Testis (tissue), 2 donors: ENCODE results near the gene PAWR.

Source experiments
- CTCF ChIP-seq, 3 experiments: fragments of 450-650 bp in 2 of 3; fragments of 200-600 bp in 1 of 3; sonication (generic) in 1 of 3; IDR thresholded peaks; one replicate each; pipeline ENCODE4 v1.5.1; 2016 to 2019; ENCODE audit warnings: antibody characterized with exemption in 3 of 3, mild to moderate bottlenecking in 2 of 3, moderate library complexity in 1 of 3
- POLR2A ChIP-seq: fragments of 450-650 bp; IDR thresholded peaks from one replicate; pipeline ENCODE4 v1.6.1; 2017; ENCODE audit warnings: antibody characterized with exemption, mild to moderate bottlenecking, moderate library complexity

- TF ChIP-seq CTCF (IDR thresholded peaks at IDR 0.05) (no peak), POLR2A (no peak)
Measured at GRCh38 chr12:79659961-79660431, 30.8 kb downstream of the PAWR start.
